Breast epithelium (tissue), 4 donors: ENCODE data around the gene IGF1R. TPM values are rescaled to one million over a fixed set of nuclear protein-coding genes. Genes with fewer than 3 reads are reported as not detected.

Source experiments
- DNase-seq, 2 donors: peaks; one replicate each; pipeline ENCODE4 v3.0.0-alpha.2; 2019; ENCODE audit warnings: low spot score in 2 of 2
- H3K27ac ChIP-seq, 2 donors: fragments of 200-600 bp; sonication (generic) in 1 of 2; one replicate each; pipeline ENCODE4 v1.5.1; 2016 to 2019; ENCODE audit warnings: mild to moderate bottlenecking in 1 of 2
- H3K27me3 ChIP-seq, 2 donors: fragments of 200-600 bp; sonication (generic) in 1 of 2; one replicate each; pipeline versions ENCODE4 v1.5.1 to v1.6.0; 2017 to 2019; ENCODE audit warnings: control low read depth in 1 of 2, mild to moderate bottlenecking in 1 of 2
- H3K36me3 ChIP-seq: fragments of 200-600 bp; one replicate; pipeline ENCODE4 v1.5.1; 2019
- H3K4me1 ChIP-seq, 2 donors: fragments of 200-600 bp; sonication (generic); one replicate each; pipeline ENCODE4 v1.5.1; 2016 to 2019; ENCODE audit warnings: control low read depth in 1 of 2
- H3K4me3 ChIP-seq, 3 donors: fragments of 200-600 bp; sonication (generic); 1 replicate in 2 of 3; 2 replicates in 1 of 3; pipeline ENCODE4 v1.5.1; 2016 to 2019; ENCODE audit warnings: mild to moderate bottlenecking in 3 of 3, moderate library complexity in 2 of 3
- H3K9me3 ChIP-seq, 2 donors: fragments of 200-600 bp; sonication (generic) in 1 of 2; one replicate each; pipeline ENCODE4 v1.5.1; 2016 to 2019; ENCODE audit warnings: control low read depth in 1 of 2
- POLR2A ChIP-seq: fragments of 450-650 bp; IDR thresholded peaks from one replicate; pipeline ENCODE4 v1.6.1; 2016; ENCODE audit warnings: antibody characterized with exemption, mild to moderate bottlenecking, moderate library complexity
- POLR2AphosphoS5 ChIP-seq, 3 donors: sonication (generic); formaldehyde crosslinking; IDR thresholded peaks; one replicate each; pipeline ENCODE4 v1.6.1; 2017; ENCODE audit warnings: antibody characterized with exemption in 3 of 3
- intact Hi-C: fragments of 100-400 bp; cut with DNase I; formaldehyde crosslinking; loops from one replicate; pipeline ENCODE4 v1.15.1; 2023; ENCODE audit warnings: low total_unique reads
- total RNA-seq, 3 donors: library from RNA; depleted of rRNA; stranded (reverse); fragments of >200 nt; gene quantifications; one replicate each; pipeline ENCODE4 v1.1.0, GENCODE V29; 2016
- TF ChIP-seq, protein P1 (sequence below), 3 donors: fragments of 450-650 bp; IDR thresholded peaks; one replicate each; pipeline ENCODE4 v1.5.1; 2016 to 2017; ENCODE audit warnings: antibody characterized with exemption in 3 of 3, mild to moderate bottlenecking in 3 of 3, moderate library complexity in 3 of 3

Gene IGF1R
- total RNA-seq, 3 donors from 2014 or later = 61.8 to 146 (median 103) TPM

GRCh38 chr15:98692213-98692612 lies 43.9 kb downstream of the IGF1R start:
- H3K4me1 ChIP-seq = no peaks in the 10 kb centered on the region
- intact Hi-C loops = no loop called here
- no peak for DNase-seq
- TF ChIP-seq POLR2AphosphoS5 (IDR thresholded peaks at IDR 0.05) (no peak), POLR2A (no peak)
- TF ChIP-seq, protein P1, sequence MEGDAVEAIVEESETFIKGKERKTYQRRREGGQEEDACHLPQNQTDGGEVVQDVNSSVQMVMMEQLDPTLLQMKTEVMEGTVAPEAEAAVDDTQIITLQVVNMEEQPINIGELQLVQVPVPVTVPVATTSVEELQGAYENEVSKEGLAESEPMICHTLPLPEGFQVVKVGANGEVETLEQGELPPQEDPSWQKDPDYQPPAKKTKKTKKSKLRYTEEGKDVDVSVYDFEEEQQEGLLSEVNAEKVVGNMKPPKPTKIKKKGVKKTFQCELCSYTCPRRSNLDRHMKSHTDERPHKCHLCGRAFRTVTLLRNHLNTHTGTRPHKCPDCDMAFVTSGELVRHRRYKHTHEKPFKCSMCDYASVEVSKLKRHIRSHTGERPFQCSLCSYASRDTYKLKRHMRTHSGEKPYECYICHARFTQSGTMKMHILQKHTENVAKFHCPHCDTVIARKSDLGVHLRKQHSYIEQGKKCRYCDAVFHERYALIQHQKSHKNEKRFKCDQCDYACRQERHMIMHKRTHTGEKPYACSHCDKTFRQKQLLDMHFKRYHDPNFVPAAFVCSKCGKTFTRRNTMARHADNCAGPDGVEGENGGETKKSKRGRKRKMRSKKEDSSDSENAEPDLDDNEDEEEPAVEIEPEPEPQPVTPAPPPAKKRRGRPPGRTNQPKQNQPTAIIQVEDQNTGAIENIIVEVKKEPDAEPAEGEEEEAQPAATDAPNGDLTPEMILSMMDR (IDR thresholded peaks at IDR 0.05) = no peak
- no peaks in the 10 kb centered on the region for H3K36me3 ChIP-seq
- no peak overlapping the region for H3K4me3 ChIP-seq
- H3K27me3 ChIP-seq = no peaks in the 10 kb centered on the region
- H3K9me3 ChIP-seq = no peaks in the 10 kb centered on the region
- H3K27ac ChIP-seq = no peak overlapping the region

GRCh38 chr15:98694161-98694560 lies 45.8 kb downstream of the IGF1R start:
- no peaks in the 10 kb centered on the region for H3K4me1 ChIP-seq
- H3K9me3 ChIP-seq = no peaks in the 10 kb centered on the region
- no peak overlapping the region for H3K4me3 ChIP-seq
- H3K36me3 ChIP-seq = no peaks in the 10 kb centered on the region
- DNase-seq = no peak
- no peaks in the 10 kb centered on the region for H3K27me3 ChIP-seq
- TF ChIP-seq POLR2AphosphoS5 (IDR thresholded peaks at IDR 0.05) (no peak), POLR2A (no peak)
- TF ChIP-seq, protein P1 (IDR thresholded peaks at IDR 0.05) = no peak
- H3K27ac ChIP-seq = no peak overlapping the region
- intact Hi-C loops = no loop called here

DNA sequence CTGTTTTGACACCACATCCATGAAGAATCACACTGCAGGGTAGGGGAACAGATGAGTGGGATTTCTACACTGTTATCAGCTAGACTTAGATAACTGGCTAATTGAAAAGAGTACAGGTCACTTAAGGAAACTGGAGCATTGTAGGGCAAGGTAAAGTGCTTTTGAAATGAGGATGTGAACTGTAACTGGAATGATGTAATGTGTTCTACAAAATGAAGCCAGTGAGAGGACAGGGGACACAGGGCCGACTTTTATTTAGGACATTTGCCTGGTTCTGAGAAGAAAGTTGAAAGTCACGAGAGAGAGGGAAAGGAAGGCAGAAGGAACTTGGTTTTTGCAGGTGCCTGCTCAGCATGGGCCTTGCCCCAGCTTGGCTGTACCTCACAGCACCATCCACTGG lies 50.5 kb downstream of the IGF1R start:
- intact Hi-C loops = no loop called here
- H3K4me1 ChIP-seq = no peaks in the 10 kb centered on the region

DNA sequence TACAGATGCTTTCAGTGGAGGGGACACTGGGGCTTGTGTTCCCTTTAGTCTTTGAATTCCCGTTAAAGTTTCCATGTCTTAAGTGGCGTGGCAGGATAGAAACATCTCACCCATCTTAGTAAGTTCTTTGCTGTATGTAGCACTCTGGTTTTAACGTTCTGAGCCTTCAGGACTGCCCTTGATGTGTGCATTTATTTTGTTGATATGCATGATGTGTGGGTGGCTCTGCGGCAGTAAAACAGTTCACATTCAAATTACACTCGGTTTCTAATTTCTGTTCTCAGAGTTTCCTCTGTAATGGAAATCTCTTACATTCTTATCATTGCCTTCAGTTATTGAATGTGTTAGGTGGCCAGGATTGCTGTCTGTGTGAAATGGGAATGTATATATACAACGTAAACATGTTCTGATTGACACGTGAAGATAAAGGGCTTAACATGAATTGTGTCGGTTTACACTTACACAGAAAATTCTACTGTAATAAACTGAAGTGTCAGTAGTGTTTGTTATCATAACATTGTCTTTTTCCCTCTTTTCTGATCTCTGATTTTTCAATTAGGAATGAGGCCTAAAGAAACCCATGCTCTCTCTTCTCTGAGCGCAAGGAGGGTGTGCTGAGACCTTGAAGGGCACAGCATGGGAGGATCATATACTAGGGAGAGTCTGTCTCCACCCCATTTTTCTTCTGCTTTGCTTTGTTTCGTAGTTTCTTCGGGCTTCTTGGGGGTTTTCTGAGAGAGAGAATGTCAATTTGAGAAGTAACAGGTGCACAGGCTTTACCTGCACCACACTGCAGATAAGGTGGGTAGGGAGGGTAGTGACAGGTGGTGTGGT lies 51.5 kb downstream of the IGF1R start:
- no peaks in the 10 kb centered on the region for H3K4me1 ChIP-seq

More for the DNA sequence above, 50.5 kb downstream of the IGF1R start:
- no peak overlapping the region for H3K4me3 ChIP-seq
- TF ChIP-seq, protein P1 (IDR thresholded peaks at IDR 0.05) = no peak
- no peak overlapping the region for H3K27ac ChIP-seq
- no peak for DNase-seq
- H3K36me3 ChIP-seq = no peaks in the 10 kb centered on the region
- H3K9me3 ChIP-seq = no peaks in the 10 kb centered on the region
- H3K27me3 ChIP-seq = no peaks in the 10 kb centered on the region

DNA sequence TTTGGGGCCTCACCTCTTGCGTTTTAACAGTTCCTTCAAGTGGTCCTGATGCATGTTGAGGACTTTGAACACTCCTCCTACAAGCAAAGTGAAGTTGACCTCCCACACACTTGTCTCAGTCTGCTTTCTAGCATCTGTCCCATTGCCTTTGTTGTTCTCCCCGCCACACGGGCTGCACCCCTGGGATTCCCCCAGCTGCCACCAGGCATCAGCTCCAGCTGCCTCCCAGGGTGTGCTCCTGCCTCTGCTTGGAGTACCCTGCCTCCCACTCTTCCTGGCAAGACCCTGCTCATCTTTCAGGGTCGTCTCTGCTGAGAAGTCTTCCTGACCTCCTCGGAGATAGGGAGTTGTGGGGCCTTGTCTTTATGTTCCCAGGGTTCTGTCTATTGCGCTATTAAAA lies 52.2 kb downstream of the IGF1R start:
- Histone ChIP-seq H3K4me3 (no peak overlapping the region), H3K27me3 (no peaks in the 10 kb centered on the region), H3K36me3 (no peaks in the 10 kb centered on the region), H3K27ac (no peak overlapping the region), H3K4me1 (no peaks in the 10 kb centered on the region), H3K9me3 (no peaks in the 10 kb centered on the region)
- intact Hi-C loops = no loop called here
- DNase-seq = no peak
- TF ChIP-seq POLR2AphosphoS5 (IDR thresholded peaks at IDR 0.05) (no peak), POLR2A (no peak)
- TF ChIP-seq, protein P1 (IDR thresholded peaks at IDR 0.05) = no peak

More for the DNA sequence above, 51.5 kb downstream of the IGF1R start:
- Histone ChIP-seq H3K36me3 (no peaks in the 10 kb centered on the region), H3K27ac (no peak overlapping the region), H3K9me3 (no peaks in the 10 kb centered on the region), H3K27me3 (no peaks in the 10 kb centered on the region), H3K4me3 (no peak overlapping the region)
- DNase-seq = no peak
- intact Hi-C loops = no loop called here
- TF ChIP-seq, protein P1 (IDR thresholded peaks at IDR 0.05) = no peak
- TF ChIP-seq POLR2A (no peak), POLR2AphosphoS5 (IDR thresholded peaks at IDR 0.05) (no peak)
